Measurements from ENCODE around the gene MCUR1.

DNA sequence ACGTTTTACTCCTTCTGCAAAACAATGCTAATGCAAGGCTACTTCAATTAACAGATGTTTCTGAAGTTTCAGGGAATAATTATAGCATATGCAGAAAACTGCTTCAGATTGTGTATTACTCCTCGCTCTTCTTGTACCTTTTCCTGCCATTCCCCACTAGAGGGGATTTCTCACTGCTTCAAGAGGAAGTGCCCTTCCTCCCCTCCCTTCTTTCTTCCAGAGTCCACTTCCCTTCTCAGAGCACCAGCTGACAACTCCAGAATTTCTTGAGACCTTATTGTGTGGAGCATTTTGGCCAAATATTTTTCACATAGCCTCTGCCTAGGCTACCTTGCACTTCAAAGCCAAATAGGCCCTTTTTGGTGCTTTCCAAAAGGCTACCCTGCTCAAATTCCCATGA lies 12.7 kb upstream of the MCUR1 start:
- TF ChIP-seq POLR2A (IDR thresholded peaks at IDR 0.05; ENCODE audit: insufficient read depth in 1 of 2, low read depth in 2 of 2, low read length in 2 of 2), result no peak
- TF ChIP-seq, protein P1, sequence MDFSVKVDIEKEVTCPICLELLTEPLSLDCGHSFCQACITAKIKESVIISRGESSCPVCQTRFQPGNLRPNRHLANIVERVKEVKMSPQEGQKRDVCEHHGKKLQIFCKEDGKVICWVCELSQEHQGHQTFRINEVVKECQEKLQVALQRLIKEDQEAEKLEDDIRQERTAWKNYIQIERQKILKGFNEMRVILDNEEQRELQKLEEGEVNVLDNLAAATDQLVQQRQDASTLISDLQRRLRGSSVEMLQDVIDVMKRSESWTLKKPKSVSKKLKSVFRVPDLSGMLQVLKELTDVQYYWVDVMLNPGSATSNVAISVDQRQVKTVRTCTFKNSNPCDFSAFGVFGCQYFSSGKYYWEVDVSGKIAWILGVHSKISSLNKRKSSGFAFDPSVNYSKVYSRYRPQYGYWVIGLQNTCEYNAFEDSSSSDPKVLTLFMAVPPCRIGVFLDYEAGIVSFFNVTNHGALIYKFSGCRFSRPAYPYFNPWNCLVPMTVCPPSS (IDR thresholded peaks at IDR 0.05), result no peak
- TF ChIP-seq GPN1 (CRISPR knock-in tag; IDR thresholded peaks at IDR 0.05; ENCODE audit: borderline replicate concordance), result no peak
- no peak for TF ChIP-seq ARNT2 (CRISPR knock-in tag; IDR thresholded peaks at IDR 0.05; ENCODE audit: low read depth)
- TF ChIP-seq ZNF30 (CRISPR knock-in tag; IDR thresholded peaks at IDR 0.05), result no peak
- no peak for TF ChIP-seq MATR3 (CRISPR knock-in tag; IDR thresholded peaks at IDR 0.05)
- no peak for TF ChIP-seq FOXA1 (IDR thresholded peaks at IDR 0.05)
- TF ChIP-seq FOXA1 (CRISPR knock-in tag; IDR thresholded peaks at IDR 0.05), result no peak
- TF ChIP-seq, protein P2, sequence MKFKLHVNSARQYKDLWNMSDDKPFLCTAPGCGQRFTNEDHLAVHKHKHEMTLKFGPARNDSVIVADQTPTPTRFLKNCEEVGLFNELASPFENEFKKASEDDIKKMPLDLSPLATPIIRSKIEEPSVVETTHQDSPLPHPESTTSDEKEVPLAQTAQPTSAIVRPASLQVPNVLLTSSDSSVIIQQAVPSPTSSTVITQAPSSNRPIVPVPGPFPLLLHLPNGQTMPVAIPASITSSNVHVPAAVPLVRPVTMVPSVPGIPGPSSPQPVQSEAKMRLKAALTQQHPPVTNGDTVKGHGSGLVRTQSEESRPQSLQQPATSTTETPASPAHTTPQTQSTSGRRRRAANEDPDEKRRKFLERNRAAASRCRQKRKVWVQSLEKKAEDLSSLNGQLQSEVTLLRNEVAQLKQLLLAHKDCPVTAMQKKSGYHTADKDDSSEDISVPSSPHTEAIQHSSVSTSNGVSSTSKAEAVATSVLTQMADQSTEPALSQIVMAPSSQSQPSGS (CRISPR knock-in tag; IDR thresholded peaks at IDR 0.05), result no peak
- TF ChIP-seq, protein P3, sequence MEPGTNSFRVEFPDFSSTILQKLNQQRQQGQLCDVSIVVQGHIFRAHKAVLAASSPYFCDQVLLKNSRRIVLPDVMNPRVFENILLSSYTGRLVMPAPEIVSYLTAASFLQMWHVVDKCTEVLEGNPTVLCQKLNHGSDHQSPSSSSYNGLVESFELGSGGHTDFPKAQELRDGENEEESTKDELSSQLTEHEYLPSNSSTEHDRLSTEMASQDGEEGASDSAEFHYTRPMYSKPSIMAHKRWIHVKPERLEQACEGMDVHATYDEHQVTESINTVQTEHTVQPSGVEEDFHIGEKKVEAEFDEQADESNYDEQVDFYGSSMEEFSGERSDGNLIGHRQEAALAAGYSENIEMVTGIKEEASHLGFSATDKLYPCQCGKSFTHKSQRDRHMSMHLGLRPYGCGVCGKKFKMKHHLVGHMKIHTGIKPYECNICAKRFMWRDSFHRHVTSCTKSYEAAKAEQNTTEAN (CRISPR knock-in tag; conservative IDR thresholded peaks at IDR 0.05), result no peak
- TF ChIP-seq FOXJ3 (CRISPR knock-in tag; IDR thresholded peaks at IDR 0.05; ENCODE audit: borderline replicate concordance), result no peak

Measured in HepG2 (cell line).